ENCODE results near the gene KCNAB1.

- no peak for TF ChIP-seq BHLHE40 (IDR thresholded peaks at IDR 0.05; ENCODE audit: borderline replicate concordance)
- TF ChIP-seq FOXA1 (IDR thresholded peaks at IDR 0.05), result no peak
- no peak for TF ChIP-seq L3MBTL2 (conservative IDR thresholded peaks at IDR 0.05)
- TF ChIP-seq TARDBP (IDR thresholded peaks at IDR 0.05), result no peak
- TF ChIP-seq NFRKB (IDR thresholded peaks at IDR 0.05), result no peak
Measured at GRCh38 chr3:156530980-156531379, 410.6 kb downstream of the KCNAB1 start.

Measured in HEK293T (cell line).